CD14-positive monocyte (primary cell): ENCODE results near the gene MTX2. TPM values are rescaled to one million over a fixed set of nuclear protein-coding genes. Genes with fewer than 3 reads are reported as not detected.

Experiments
- DNase-seq, 3 donors: peaks; one replicate each; pipeline ENCODE4 v3.0.0-alpha.2; 2011 to 2022
- H2AFZ ChIP-seq: 2 replicates; pipeline ENCODE4 v1.6.0; 2012; ENCODE audit warnings: mild to moderate bottlenecking, low read depth, low read length, inconsistent platforms; ENCODE audit not compliant: insufficient read depth, poor library complexity, severe bottlenecking
- H3K27ac ChIP-seq, 2 donors: 1 replicate in 1 of 2; 2 replicates in 1 of 2; pipeline ENCODE4 v1.5.1; 2012 to 2013; ENCODE audit warnings: low read length in 2 of 2, control low read depth in 1 of 2, inconsistent platforms in 1 of 2, low read depth in 1 of 2, mild to moderate bottlenecking in 1 of 2
- H3K27me3 ChIP-seq, 2 donors: one replicate each; pipeline versions ENCODE4 v1.6.0 to v1.6.1; 2011 to 2013; ENCODE audit warnings: low read length in 2 of 2; ENCODE audit not compliant: control insufficient read depth in 2 of 2, insufficient read depth in 2 of 2
- H3K36me3 ChIP-seq, 2 donors: replicated peaks in 1 of 2; 1 replicate in 1 of 2; 2 replicates in 1 of 2; pipeline versions ENCODE4 v1.5.1 to v1.6.1; 2012 to 2013; ENCODE audit warnings: low read length in 2 of 2, control low read depth in 1 of 2, inconsistent platforms in 1 of 2, mild to moderate bottlenecking in 1 of 2; ENCODE audit not compliant: insufficient read depth in 2 of 2, control insufficient read depth in 1 of 2
- H3K4me1 ChIP-seq, 2 donors: 1 replicate in 1 of 2; 2 replicates in 1 of 2; pipeline versions ENCODE4 v1.5.1 to v1.6.1; 2012 to 2013; ENCODE audit warnings: low read length in 2 of 2, control low read depth in 1 of 2, inconsistent platforms in 1 of 2, mild to moderate bottlenecking in 1 of 2, moderate library complexity in 1 of 2; ENCODE audit not compliant: insufficient read depth in 2 of 2, control insufficient read depth in 1 of 2
- H3K4me2 ChIP-seq: replicated peaks from 2 replicates; pipeline ENCODE3; 2012; ENCODE audit warnings: low read length, moderate library complexity, mild to moderate bottlenecking; ENCODE audit not compliant: poor library complexity, severe bottlenecking; ENCODE audit errors: extremely low read depth
- H3K4me3 ChIP-seq, 3 experiments: fragments of 200-600 bp in 1 of 3; sonication (generic) in 1 of 3; replicated peaks in 1 of 3; 1 replicate in 2 of 3; 2 replicates in 1 of 3; pipeline ENCODE4 v1.5.1; 2011 to 2013; ENCODE audit warnings: low read length in 3 of 3, mild to moderate bottlenecking in 3 of 3, control low read depth in 2 of 3, low read depth in 2 of 3, inconsistent platforms in 1 of 3, moderate library complexity in 1 of 3
- H3K79me2 ChIP-seq: 2 replicates; pipeline ENCODE4 v1.6.0; 2012; ENCODE audit warnings: mild to moderate bottlenecking, control low read depth, inconsistent platforms, low read length, moderate library complexity; ENCODE audit not compliant: insufficient read depth
- H3K9ac ChIP-seq: 2 replicates; pipeline ENCODE4 v1.6.0; 2017; ENCODE audit warnings: low read length, mild to moderate bottlenecking; ENCODE audit not compliant: insufficient read depth, poor library complexity, severe bottlenecking
- H3K9me3 ChIP-seq, 2 donors: replicated peaks in 1 of 2; 1 replicate in 1 of 2; 2 replicates in 1 of 2; pipeline versions ENCODE4 v1.5.1 to v1.6.1; 2012 to 2013; ENCODE audit warnings: low read length in 2 of 2, control low read depth in 1 of 2; ENCODE audit not compliant: control insufficient read depth in 1 of 2, insufficient read depth in 1 of 2
- H4K20me1 ChIP-seq: 2 replicates; pipeline ENCODE4 v1.6.0; 2012; ENCODE audit warnings: mild to moderate bottlenecking, low read length, control low read depth, moderate library complexity; ENCODE audit not compliant: insufficient read depth
- H3K27ac Mint-ChIP-seq, 7 donors: one replicate each; pipeline ENCODE4 v1.8.0; 2020; ENCODE audit warnings: mild to moderate bottlenecking in 7 of 7, mixed read lengths in 7 of 7, moderate library complexity in 6 of 7, inconsistent platforms in 2 of 7
- H3K27me3 Mint-ChIP-seq, 3 donors: one replicate each; pipeline ENCODE4 v1.8.0; 2021 to 2022; ENCODE audit warnings: low read depth in 3 of 3, mild to moderate bottlenecking in 3 of 3, mixed read lengths in 3 of 3, moderate library complexity in 3 of 3, inconsistent platforms in 1 of 3
- H3K36me3 Mint-ChIP-seq, 2 donors: one replicate each; pipeline ENCODE4 v1.8.0; 2020; ENCODE audit warnings: mixed read lengths in 2 of 2, inconsistent platforms in 1 of 2, mild to moderate bottlenecking in 1 of 2
- H3K4me1 Mint-ChIP-seq: one replicate; pipeline ENCODE4 v1.8.0; 2020; ENCODE audit warnings: mild to moderate bottlenecking, mixed read lengths
- H3K4me3 Mint-ChIP-seq, 2 donors: one replicate each; pipeline ENCODE4 v1.8.0; 2020; ENCODE audit warnings: mild to moderate bottlenecking in 2 of 2, mixed read lengths in 2 of 2, moderate library complexity in 1 of 2
- H3K9me3 Mint-ChIP-seq, 7 donors: one replicate each; pipeline ENCODE4 v1.8.0; 2020 to 2022; ENCODE audit warnings: mixed read lengths in 7 of 7, mild to moderate bottlenecking in 6 of 7, moderate library complexity in 6 of 7, inconsistent platforms in 2 of 7
- WGBS: methylation state at CpG from one replicate; pipeline ENCODE4 v1.1.5; 2013; ENCODE audit warnings: missing lambda C conversion rate; ENCODE audit not compliant: insufficient coverage; 5-methylcytosine and 5-hydroxymethylcytosine counted together
- intact Hi-C, 2 donors: fragments of 100-400 bp; cut with micrococcal nuclease; formaldehyde crosslinking; loops; one replicate each; pipeline versions ENCODE4 v1.15.0 to v1.15.1; 2023
- polyA plus RNA-seq, 3 donors: library from polyadenylated mRNA; depleted of rRNA in 1 of 3; unstranded in 2 of 3; stranded (reverse) in 1 of 3; fragments of 300-500 nt in 2 of 3; fragments of >200 nt in 1 of 3; fragmentation: Illumina TruSeq in 2 of 3; gene quantifications; 1 replicate in 2 of 3; 2 replicates in 1 of 3; pipeline ENCODE4 v1.2.3, GENCODE V29; 2012 to 2021
- TF ChIP-seq, protein P1 (sequence below): fragments of 200-600 bp; IDR thresholded peaks from one replicate; pipeline ENCODE4 v1.8.0; 2022; ENCODE audit warnings: antibody characterized with exemption, mild to moderate bottlenecking

MTX2 gene
- polyA plus RNA-seq, 3 donors = 7.6 to 9.8 (median 7.6) TPM

DNA sequence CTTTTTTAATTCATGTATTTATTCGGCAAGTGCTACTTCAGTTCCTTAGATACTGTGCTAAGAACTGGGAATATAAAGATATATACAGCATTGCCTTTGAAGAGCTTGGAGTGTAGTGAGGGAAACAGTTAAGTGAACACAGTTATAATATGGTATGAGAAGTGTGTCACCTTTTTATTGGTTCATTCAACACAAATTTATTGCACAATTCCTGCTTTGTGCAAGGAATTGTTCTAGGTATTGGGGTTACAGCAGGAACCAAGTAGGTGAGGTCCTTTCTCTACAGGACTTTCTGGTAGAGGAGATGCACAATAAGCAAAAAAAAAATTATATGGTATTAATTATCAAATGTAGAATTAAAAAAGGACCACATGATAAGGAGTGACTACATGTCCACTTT, 65.5 kb downstream of the MTX2 start:
- no peak overlapping the region for H3K4me2 ChIP-seq
- Mint-ChIP-seq H3K27ac (no peak overlapping the region), H3K36me3 (peaks cover 13 to 34% of the 10 kb centered on the region in 2 donors), H3K27me3 (no peaks in the 10 kb centered on the region), H3K4me1 (no peaks in the 10 kb centered on the region), H3K9me3 (no peaks in the 10 kb centered on the region), H3K4me3 (no peak overlapping the region)
- WGBS = no CpG with 5 or more reads among the region's 1 CpG
- H3K4me1 ChIP-seq = no peaks in the 10 kb centered on the region
- H3K79me2 ChIP-seq = no peaks in the 10 kb centered on the region
- no peak overlapping the region for H3K9ac ChIP-seq
- no peak for DNase-seq
- intact Hi-C loops = no loop called here
- no peaks in the 10 kb centered on the region for H4K20me1 ChIP-seq
- peaks cover 7 to 13% of the 10 kb centered on the region in 2 donors for H3K36me3 ChIP-seq
- no peak overlapping the region for H3K27ac ChIP-seq
- TF ChIP-seq, protein P1, sequence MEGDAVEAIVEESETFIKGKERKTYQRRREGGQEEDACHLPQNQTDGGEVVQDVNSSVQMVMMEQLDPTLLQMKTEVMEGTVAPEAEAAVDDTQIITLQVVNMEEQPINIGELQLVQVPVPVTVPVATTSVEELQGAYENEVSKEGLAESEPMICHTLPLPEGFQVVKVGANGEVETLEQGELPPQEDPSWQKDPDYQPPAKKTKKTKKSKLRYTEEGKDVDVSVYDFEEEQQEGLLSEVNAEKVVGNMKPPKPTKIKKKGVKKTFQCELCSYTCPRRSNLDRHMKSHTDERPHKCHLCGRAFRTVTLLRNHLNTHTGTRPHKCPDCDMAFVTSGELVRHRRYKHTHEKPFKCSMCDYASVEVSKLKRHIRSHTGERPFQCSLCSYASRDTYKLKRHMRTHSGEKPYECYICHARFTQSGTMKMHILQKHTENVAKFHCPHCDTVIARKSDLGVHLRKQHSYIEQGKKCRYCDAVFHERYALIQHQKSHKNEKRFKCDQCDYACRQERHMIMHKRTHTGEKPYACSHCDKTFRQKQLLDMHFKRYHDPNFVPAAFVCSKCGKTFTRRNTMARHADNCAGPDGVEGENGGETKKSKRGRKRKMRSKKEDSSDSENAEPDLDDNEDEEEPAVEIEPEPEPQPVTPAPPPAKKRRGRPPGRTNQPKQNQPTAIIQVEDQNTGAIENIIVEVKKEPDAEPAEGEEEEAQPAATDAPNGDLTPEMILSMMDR = no peak
- H2AFZ ChIP-seq = no peak overlapping the region
- H3K27me3 ChIP-seq = no peaks in the 10 kb centered on the region
- H3K9me3 ChIP-seq = no peaks in the 10 kb centered on the region
- H3K4me3 ChIP-seq = no peak overlapping the region

- no peak overlapping the region for H3K4me2 ChIP-seq
- 100% methylated on average over 1 of the region's 3 CpGs for WGBS
- H3K27me3 ChIP-seq = no peaks in the 10 kb centered on the region
- no peak overlapping the region for H3K4me3 ChIP-seq
- TF ChIP-seq, protein P1 = no peak
- peaks cover 9 to 21% of the 10 kb centered on the region in 2 donors for H3K36me3 Mint-ChIP-seq
- H3K4me3 Mint-ChIP-seq = no peak overlapping the region
- no peak overlapping the region for H2AFZ ChIP-seq
- peaks cover 6 to 13% of the 10 kb centered on the region in 2 donors for H3K36me3 ChIP-seq
- no peaks in the 10 kb centered on the region for H4K20me1 ChIP-seq
- no peaks in the 10 kb centered on the region for H3K79me2 ChIP-seq
- H3K4me1 Mint-ChIP-seq = no peaks in the 10 kb centered on the region
- intact Hi-C loops = no loop called here
- no peak for DNase-seq
- no peaks in the 10 kb centered on the region for H3K4me1 ChIP-seq
- peaks cover 0 to 3% (median 0%) of the 10 kb centered on the region in 7 donors for H3K9me3 Mint-ChIP-seq
- H3K27me3 Mint-ChIP-seq = no peaks in the 10 kb centered on the region
- H3K9ac ChIP-seq = no peak overlapping the region
- H3K9me3 ChIP-seq = no peaks in the 10 kb centered on the region
- H3K27ac ChIP-seq = no peak overlapping the region
- H3K27ac Mint-ChIP-seq = no peak overlapping the region
Measured at GRCh38 chr2:176338395-176338794, 69.2 kb downstream of the MTX2 start.
